Hepatic stellate cell (primary cell): ENCODE data around the gene TMEM179B.

Source experiments
- DNase-seq: peaks from one replicate; pipeline ENCODE4 v3.0.0; 2011; ENCODE audit warnings: low spot score

Gene TMEM179B

GRCh38 chr11:62832336-62833234, 45.4 kb downstream of the TMEM179B start, which contains the start of gene TEX54:
TEX54 (minus strand) TSS chr11:62832841.
- DNase-seq = peak; percentile 24

- DNase-seq = no peak
Measured at GRCh38 chr11:62835336-62835735, 48.1 kb downstream of the TMEM179B start.

GRCh38 chr11:62839050-62839945, 52.1 kb downstream of the TMEM179B start, which contains the start of gene WDR74:
WDR74 (minus strand) TSS chr11:62839590; CDS start chr11:62839570, 20 bp downstream.
- peak; percentile 85 for DNase-seq
